SU-DHL-6 (cell line): ENCODE results near the gene ZNF281.

Experiments used
- H2AFZ ChIP-seq: fragments of 200-600 bp; sonication (generic); 2 replicates; pipeline ENCODE4 v1.6.1; 2014; ENCODE audit warnings: low read depth, mild to moderate bottlenecking, moderate library complexity, mixed read lengths, antibody characterized with exemption, low read length; ENCODE audit not compliant: severe bottlenecking
- H3F3A ChIP-seq: fragments of 200-600 bp; shearing (Covaris generic); 2 replicates; pipeline ENCODE4 v1.6.0; 2016; ENCODE audit warnings: antibody characterized with exemption, mild to moderate bottlenecking; ENCODE audit not compliant: insufficient read depth
- H3K27ac ChIP-seq: fragments of 200-600 bp; sonication (generic); 2 replicates; pipeline ENCODE4 v1.5.1; 2016; ENCODE audit warnings: low read depth, mild to moderate bottlenecking, low read length, moderate library complexity, mixed read lengths
- H3K27me3 ChIP-seq: fragments of 200-600 bp; sonication (generic), shearing (Covaris generic); 2 replicates; pipeline ENCODE4 v1.6.0; 2014; ENCODE audit warnings: mild to moderate bottlenecking, low read length
- H3K36me3 ChIP-seq: fragments of 200-600 bp; sonication (generic); 2 replicates; pipeline ENCODE4 v1.6.1; 2014; ENCODE audit warnings: mild to moderate bottlenecking, low read length, mixed read lengths
- H3K4me2 ChIP-seq: fragments of 300-600, 200-600 bp; shearing (Covaris generic), sonication (generic); 2 replicates; pipeline ENCODE4 v1.6.0; 2014; ENCODE audit warnings: low read length, low read depth, mild to moderate bottlenecking; ENCODE audit not compliant: poor library complexity, severe bottlenecking
- H3K4me3 ChIP-seq: fragments of 200-600 bp; sonication (generic); 2 replicates; pipeline ENCODE4 v1.5.1; 2014; ENCODE audit warnings: antibody characterized with exemption, low read length, mild to moderate bottlenecking, mixed read lengths; ENCODE audit not compliant: insufficient read depth, poor library complexity, severe bottlenecking
- H3K79me2 ChIP-seq: fragments of 200-600 bp; sonication (generic); 2 replicates; pipeline ENCODE4 v1.6.1; 2014; ENCODE audit warnings: mild to moderate bottlenecking, low read length, moderate library complexity; ENCODE audit not compliant: insufficient read depth
- H3K9ac ChIP-seq: fragments of 200-600 bp; sonication (generic); 2 replicates; pipeline ENCODE4 v1.7.0; 2014; ENCODE audit warnings: mild to moderate bottlenecking, low read length
- H3K9me2 ChIP-seq: fragments of 200-600 bp; sonication (generic); replicated peaks from 2 replicates; pipeline ENCODE4 v1.6.1; 2014; ENCODE audit warnings: low read length; ENCODE audit not compliant: insufficient read depth
- H3K9me3 ChIP-seq: fragments of 200-600 bp; sonication (generic); 2 replicates; pipeline ENCODE4 v1.6.1; 2014; ENCODE audit warnings: low read length, mixed read lengths; ENCODE audit not compliant: insufficient read depth
- H4K20me1 ChIP-seq: fragments of 200-600 bp; sonication (generic); 2 replicates; pipeline ENCODE4 v1.6.1; 2014; ENCODE audit warnings: low read depth, mild to moderate bottlenecking, antibody characterized with exemption, low read length, moderate library complexity, mixed read lengths
- CTCF ChIP-seq: fragments of 200-600 bp; sonication (generic); IDR thresholded peaks from one replicate; pipeline ENCODE4 v1.5.1; 2017; ENCODE audit warnings: antibody characterized with exemption, mild to moderate bottlenecking, low read length, moderate library complexity; ENCODE audit not compliant: insufficient read depth, poor library complexity, severe bottlenecking
- EZH2phosphoT487 ChIP-seq: fragments of 200-600 bp; sonication (generic), shearing (Covaris generic); conservative IDR thresholded peaks from 2 replicates; pipeline ENCODE4 v1.6.1; 2018; ENCODE audit warnings: mild to moderate bottlenecking, antibody characterized with exemption, low read length, moderate library complexity, mixed read lengths

Gene ZNF281

GRCh38 chr1:200365897-200366426 is 43.9 kb downstream of the ZNF281 start:
- no peaks in the 10 kb centered on the region for H3K27me3 ChIP-seq
- H3K9me3 ChIP-seq: no peaks in the 10 kb centered on the region
- H4K20me1 ChIP-seq: no peaks in the 10 kb centered on the region
- no peak overlapping the region for H3K9ac ChIP-seq
- no peak overlapping the region for H3K4me2 ChIP-seq
- no peaks in the 10 kb centered on the region for H3K9me2 ChIP-seq
- TF ChIP-seq CTCF (no peak), EZH2phosphoT487 (no peak)
- no peaks in the 10 kb centered on the region for H3F3A ChIP-seq
- H3K79me2 ChIP-seq: no peaks in the 10 kb centered on the region
- no peak overlapping the region for H3K4me3 ChIP-seq
- no peak overlapping the region for H3K27ac ChIP-seq
- H3K36me3 ChIP-seq: no peaks in the 10 kb centered on the region
- no peak overlapping the region for H2AFZ ChIP-seq

GRCh38 chr1:200364831-200365230 is 45.0 kb downstream of the ZNF281 start:
- H2AFZ ChIP-seq: no peak overlapping the region
- no peak overlapping the region for H3K4me2 ChIP-seq
- no peak overlapping the region for H3K4me3 ChIP-seq
- H4K20me1 ChIP-seq: no peaks in the 10 kb centered on the region
- H3K36me3 ChIP-seq: no peaks in the 10 kb centered on the region
- H3K9me3 ChIP-seq: no peaks in the 10 kb centered on the region
- no peaks in the 10 kb centered on the region for H3K9me2 ChIP-seq
- no peaks in the 10 kb centered on the region for H3K27me3 ChIP-seq
- H3K27ac ChIP-seq: no peak overlapping the region
- TF ChIP-seq EZH2phosphoT487 (no peak), CTCF (no peak)
- no peaks in the 10 kb centered on the region for H3F3A ChIP-seq
- H3K79me2 ChIP-seq: no peaks in the 10 kb centered on the region
- H3K9ac ChIP-seq: no peak overlapping the region

- Histone ChIP-seq H3K36me3 (no peaks in the 10 kb centered on the region), H3K9ac (no peak overlapping the region), H3K79me2 (no peaks in the 10 kb centered on the region), H3K9me3 (no peaks in the 10 kb centered on the region), H3K4me2 (no peak overlapping the region), H4K20me1 (no peaks in the 10 kb centered on the region), H3K27me3 (no peaks in the 10 kb centered on the region), H3K9me2 (no peaks in the 10 kb centered on the region), H3K4me3 (no peak overlapping the region), H3F3A (no peaks in the 10 kb centered on the region), H3K27ac (no peak overlapping the region), H2AFZ (no peak overlapping the region)
- TF ChIP-seq CTCF (no peak), EZH2phosphoT487 (no peak)
These were observed 45.6 kb downstream of the ZNF281 start for GRCh38 chr1:200364091-200364759.
